H1 (cell line): ENCODE results near the gene DHRS7C. TPM values are rescaled to one million over a fixed set of nuclear protein-coding genes. Genes with fewer than 3 reads are reported as not detected.

Experiments
- MAX ChIP-seq: IDR thresholded peaks from 2 replicates; pipeline ENCODE4 v1.6.1; 2012; ENCODE audit warnings: inconsistent platforms
- SAP30 ChIP-seq: fragments of 300-600 bp; sonication (generic); IDR thresholded peaks from 2 replicates; pipeline ENCODE4 v1.7.1; 2012; ENCODE audit warnings: low read length, moderate library complexity, mild to moderate bottlenecking, inconsistent platforms; ENCODE audit not compliant: insufficient read depth, insufficient replicate concordance
- polyA plus RNA-seq, 7 experiments: library from polyadenylated mRNA; depleted of rRNA in 3 of 7; stranded (reverse) in 5 of 7; unstranded in 2 of 7; fragments of >200 nt in 5 of 7; fragments of 200-250 nt in 2 of 7; gene quantifications; 1 replicate in 5 of 7; 2 replicates in 1 of 7; 4 replicates in 1 of 7; pipeline versions ENCODE4 v1.2.1 to v1.2.3, GENCODE V29; 2011 to 2013; ENCODE audit warnings: missing spikeins in 2 of 7, mixed read lengths in 2 of 7
- total RNA-seq: library from RNA; stranded (reverse); fragmentation: NEBNext Ultra II Directional; extraction: Animal tissue kit (Norgen Biotek cat#: 25700); gene quantifications from 2 replicates; pipeline ENCODE4 v1.2.1, GENCODE V29; 2021
- TF ChIP-seq, protein P1 (sequence below): fragments of 300-600 bp; sonication (generic); IDR thresholded peaks from 2 replicates; pipeline ENCODE4 v1.7.1; 2012; ENCODE audit warnings: low read length, moderate library complexity, mild to moderate bottlenecking, inconsistent platforms; ENCODE audit not compliant: insufficient replicate concordance

DHRS7C gene
- total and polyA plus RNA-seq, 2 of the 8 experiments (the other 6 are each of a cell fraction or from before 2014, with no cell fraction given): not detected

DNA sequence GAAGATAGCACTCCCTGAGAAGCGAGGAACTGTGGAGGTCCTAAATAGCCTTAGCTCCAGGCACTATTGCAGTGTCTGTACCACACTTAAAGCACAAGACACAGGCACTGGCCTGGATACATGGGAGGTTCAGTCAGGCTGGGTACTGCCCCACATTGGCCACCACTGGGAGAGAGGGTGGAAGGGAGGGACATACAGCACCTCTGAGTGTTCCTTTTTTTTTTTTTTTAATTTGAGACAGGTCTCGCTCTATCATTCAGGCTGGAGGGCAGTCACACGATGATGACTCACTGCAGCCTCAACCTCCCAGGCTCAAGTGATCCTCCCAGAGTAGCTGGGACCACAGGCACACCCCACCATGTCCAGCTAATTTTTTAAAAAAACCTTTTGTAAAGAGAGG lies 29.1 kb upstream of the DHRS7C start (continued):
- TF ChIP-seq, protein P1, sequence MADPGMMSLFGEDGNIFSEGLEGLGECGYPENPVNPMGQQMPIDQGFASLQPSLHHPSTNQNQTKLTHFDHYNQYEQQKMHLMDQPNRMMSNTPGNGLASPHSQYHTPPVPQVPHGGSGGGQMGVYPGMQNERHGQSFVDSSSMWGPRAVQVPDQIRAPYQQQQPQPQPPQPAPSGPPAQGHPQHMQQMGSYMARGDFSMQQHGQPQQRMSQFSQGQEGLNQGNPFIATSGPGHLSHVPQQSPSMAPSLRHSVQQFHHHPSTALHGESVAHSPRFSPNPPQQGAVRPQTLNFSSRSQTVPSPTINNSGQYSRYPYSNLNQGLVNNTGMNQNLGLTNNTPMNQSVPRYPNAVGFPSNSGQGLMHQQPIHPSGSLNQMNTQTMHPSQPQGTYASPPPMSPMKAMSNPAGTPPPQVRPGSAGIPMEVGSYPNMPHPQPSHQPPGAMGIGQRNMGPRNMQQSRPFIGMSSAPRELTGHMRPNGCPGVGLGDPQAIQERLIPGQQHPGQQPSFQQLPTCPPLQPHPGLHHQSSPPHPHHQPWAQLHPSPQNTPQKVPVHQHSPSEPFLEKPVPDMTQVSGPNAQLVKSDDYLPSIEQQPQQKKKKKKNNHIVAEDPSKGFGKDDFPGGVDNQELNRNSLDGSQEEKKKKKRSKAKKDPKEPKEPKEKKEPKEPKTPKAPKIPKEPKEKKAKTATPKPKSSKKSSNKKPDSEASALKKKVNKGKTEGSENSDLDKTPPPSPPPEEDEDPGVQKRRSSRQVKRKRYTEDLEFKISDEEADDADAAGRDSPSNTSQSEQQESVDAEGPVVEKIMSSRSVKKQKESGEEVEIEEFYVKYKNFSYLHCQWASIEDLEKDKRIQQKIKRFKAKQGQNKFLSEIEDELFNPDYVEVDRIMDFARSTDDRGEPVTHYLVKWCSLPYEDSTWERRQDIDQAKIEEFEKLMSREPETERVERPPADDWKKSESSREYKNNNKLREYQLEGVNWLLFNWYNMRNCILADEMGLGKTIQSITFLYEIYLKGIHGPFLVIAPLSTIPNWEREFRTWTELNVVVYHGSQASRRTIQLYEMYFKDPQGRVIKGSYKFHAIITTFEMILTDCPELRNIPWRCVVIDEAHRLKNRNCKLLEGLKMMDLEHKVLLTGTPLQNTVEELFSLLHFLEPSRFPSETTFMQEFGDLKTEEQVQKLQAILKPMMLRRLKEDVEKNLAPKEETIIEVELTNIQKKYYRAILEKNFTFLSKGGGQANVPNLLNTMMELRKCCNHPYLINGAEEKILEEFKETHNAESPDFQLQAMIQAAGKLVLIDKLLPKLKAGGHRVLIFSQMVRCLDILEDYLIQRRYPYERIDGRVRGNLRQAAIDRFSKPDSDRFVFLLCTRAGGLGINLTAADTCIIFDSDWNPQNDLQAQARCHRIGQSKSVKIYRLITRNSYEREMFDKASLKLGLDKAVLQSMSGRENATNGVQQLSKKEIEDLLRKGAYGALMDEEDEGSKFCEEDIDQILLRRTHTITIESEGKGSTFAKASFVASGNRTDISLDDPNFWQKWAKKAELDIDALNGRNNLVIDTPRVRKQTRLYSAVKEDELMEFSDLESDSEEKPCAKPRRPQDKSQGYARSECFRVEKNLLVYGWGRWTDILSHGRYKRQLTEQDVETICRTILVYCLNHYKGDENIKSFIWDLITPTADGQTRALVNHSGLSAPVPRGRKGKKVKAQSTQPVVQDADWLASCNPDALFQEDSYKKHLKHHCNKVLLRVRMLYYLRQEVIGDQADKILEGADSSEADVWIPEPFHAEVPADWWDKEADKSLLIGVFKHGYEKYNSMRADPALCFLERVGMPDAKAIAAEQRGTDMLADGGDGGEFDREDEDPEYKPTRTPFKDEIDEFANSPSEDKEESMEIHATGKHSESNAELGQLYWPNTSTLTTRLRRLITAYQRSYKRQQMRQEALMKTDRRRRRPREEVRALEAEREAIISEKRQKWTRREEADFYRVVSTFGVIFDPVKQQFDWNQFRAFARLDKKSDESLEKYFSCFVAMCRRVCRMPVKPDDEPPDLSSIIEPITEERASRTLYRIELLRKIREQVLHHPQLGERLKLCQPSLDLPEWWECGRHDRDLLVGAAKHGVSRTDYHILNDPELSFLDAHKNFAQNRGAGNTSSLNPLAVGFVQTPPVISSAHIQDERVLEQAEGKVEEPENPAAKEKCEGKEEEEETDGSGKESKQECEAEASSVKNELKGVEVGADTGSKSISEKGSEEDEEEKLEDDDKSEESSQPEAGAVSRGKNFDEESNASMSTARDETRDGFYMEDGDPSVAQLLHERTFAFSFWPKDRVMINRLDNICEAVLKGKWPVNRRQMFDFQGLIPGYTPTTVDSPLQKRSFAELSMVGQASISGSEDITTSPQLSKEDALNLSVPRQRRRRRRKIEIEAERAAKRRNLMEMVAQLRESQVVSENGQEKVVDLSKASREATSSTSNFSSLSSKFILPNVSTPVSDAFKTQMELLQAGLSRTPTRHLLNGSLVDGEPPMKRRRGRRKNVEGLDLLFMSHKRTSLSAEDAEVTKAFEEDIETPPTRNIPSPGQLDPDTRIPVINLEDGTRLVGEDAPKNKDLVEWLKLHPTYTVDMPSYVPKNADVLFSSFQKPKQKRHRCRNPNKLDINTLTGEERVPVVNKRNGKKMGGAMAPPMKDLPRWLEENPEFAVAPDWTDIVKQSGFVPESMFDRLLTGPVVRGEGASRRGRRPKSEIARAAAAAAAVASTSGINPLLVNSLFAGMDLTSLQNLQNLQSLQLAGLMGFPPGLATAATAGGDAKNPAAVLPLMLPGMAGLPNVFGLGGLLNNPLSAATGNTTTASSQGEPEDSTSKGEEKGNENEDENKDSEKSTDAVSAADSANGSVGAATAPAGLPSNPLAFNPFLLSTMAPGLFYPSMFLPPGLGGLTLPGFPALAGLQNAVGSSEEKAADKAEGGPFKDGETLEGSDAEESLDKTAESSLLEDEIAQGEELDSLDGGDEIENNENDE: no peak
- TF ChIP-seq SAP30 (no peak), MAX (no peak)
- TF ChIP-seq, all 59 proteins: peak for 0
